Prostate gland (tissue), 2 donors: ENCODE results near the gene SASH1.

Source experiments
- CTCF ChIP-seq, 4 experiments: fragments of 200-600 bp in 2 of 4; fragments of 450-650 bp in 2 of 4; sonication (generic) in 2 of 4; IDR thresholded peaks; 1 replicate in 3 of 4; 2 replicates in 1 of 4; pipeline ENCODE4 v1.5.1; 2016 to 2019; ENCODE audit warnings: antibody characterized with exemption in 4 of 4, mild to moderate bottlenecking in 2 of 4, moderate library complexity in 2 of 4
- POLR2A ChIP-seq: fragments of 450-650 bp; IDR thresholded peaks from one replicate; pipeline ENCODE4 v1.6.1; 2016; ENCODE audit warnings: antibody characterized with exemption, mild to moderate bottlenecking

GRCh38 chr6:148296771-148297170 lies 45.9 kb upstream of the SASH1 start:
- no peak for TF ChIP-seq POLR2A
- no peak for TF ChIP-seq CTCF (IDR thresholded peaks at IDR 0.05)
